Natural killer cell treated with Interleukin-12 subunit alpha and Interleukin-12 subunit beta and Interleukin-15 and Interleukin-18, amount 100 ng/mL, for 72 hours (primary cell): ENCODE data around the gene FHIT. TPM values are rescaled to one million over a fixed set of nuclear protein-coding genes. Genes with fewer than 3 reads are reported as not detected.

Source experiments
- ATAC-seq, 2 donors: fragments of 150-1000 bp; cut with Tn5 transposase in 1 of 2; sonication (Bioruptor Pico), chemical (Tn5 transposase) in 1 of 2; 2 replicates each; pipeline ENCODE4 v1.10.0; 2021
- DNase-seq: peaks from one replicate; pipeline ENCODE4 v3.0.0; 2022; ENCODE audit warnings: low spot score
- H3K27ac Mint-ChIP-seq, 2 donors: 1 replicate in 1 of 2; 2 replicates in 1 of 2; pipeline ENCODE4 v1.8.0; 2022; ENCODE audit warnings: mixed read lengths in 2 of 2, mild to moderate bottlenecking in 1 of 2, moderate library complexity in 1 of 2
- H3K27me3 Mint-ChIP-seq, 2 donors: 1 replicate in 1 of 2; 2 replicates in 1 of 2; pipeline ENCODE4 v1.8.0; 2022; ENCODE audit warnings: mixed read lengths in 2 of 2
- H3K36me3 Mint-ChIP-seq: one replicate; pipeline ENCODE4 v1.8.0; 2022; ENCODE audit warnings: mixed read lengths
- H3K4me1 Mint-ChIP-seq, 2 donors: 1 replicate in 1 of 2; 2 replicates in 1 of 2; pipeline ENCODE4 v1.8.0; 2022; ENCODE audit warnings: low read depth in 2 of 2, mixed read lengths in 2 of 2, mild to moderate bottlenecking in 1 of 2
- H3K4me3 Mint-ChIP-seq: one replicate; pipeline ENCODE4 v1.8.0; 2022; ENCODE audit warnings: mixed read lengths
- H3K9me3 Mint-ChIP-seq: 2 replicates; pipeline ENCODE4 v1.8.0; 2022; ENCODE audit warnings: mixed read lengths
- total RNA-seq, 2 donors: library from RNA; stranded (reverse); gene quantifications; one replicate each; pipeline ENCODE4 v1.2.3, GENCODE V29; 2022

Gene FHIT
- total RNA-seq, 2 donors from 2014 or later, result 2.4 to 3.0 TPM

DNA sequence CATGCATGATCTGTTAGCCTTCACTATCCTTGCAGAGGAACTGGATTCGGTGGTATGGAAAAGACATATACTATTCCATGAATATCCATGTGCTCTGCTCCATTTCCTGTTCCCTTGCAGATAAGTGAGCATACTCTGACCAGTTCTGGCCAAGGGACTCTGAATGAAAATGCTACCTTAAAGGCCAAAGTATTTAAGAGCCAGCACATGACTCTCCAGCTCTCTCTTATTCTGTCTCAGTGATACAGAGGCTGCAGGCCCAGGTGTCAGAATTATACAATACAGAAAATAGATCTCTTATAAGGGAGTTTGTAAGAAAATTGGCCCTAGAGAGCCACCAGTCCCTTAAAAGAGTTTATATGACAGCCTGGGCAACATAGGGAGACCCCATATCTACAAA, 1421.7 kb downstream of the FHIT start:
- no peak overlapping the region for H3K4me3 Mint-ChIP-seq
- no peaks in the 10 kb centered on the region for H3K36me3 Mint-ChIP-seq
- H3K4me1 Mint-ChIP-seq, result no peaks in the 10 kb centered on the region
- H3K27ac Mint-ChIP-seq, result no peak overlapping the region
- ATAC-seq (no peak), DNase-seq (no peak)
- no peaks in the 10 kb centered on the region for H3K9me3 Mint-ChIP-seq
- H3K27me3 Mint-ChIP-seq, result no peaks in the 10 kb centered on the region

DNA sequence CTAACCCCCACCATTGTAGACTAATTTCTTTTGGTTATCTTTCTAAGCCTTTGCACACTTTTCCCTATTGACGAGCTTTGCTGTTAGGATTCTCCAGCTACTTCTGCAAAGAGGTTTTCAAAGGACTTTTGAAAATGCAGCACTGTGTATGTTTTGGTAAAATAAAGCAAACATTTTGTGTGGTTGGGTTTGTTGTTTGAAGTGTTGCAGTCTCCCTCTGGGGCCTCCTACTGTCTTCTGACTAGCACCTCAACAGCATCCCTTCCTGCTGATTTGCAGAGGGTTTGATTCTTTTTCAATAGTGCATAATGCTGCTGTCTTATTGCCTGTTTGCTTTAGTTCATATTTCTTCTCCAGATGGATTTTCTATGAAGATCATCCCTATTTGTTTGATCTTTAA, 1426.4 kb downstream of the FHIT start:
- ATAC-seq, result no peak
- H3K27me3 Mint-ChIP-seq, result no peaks in the 10 kb centered on the region
- no peaks in the 10 kb centered on the region for H3K4me1 Mint-ChIP-seq
- no peak for DNase-seq
- H3K4me3 Mint-ChIP-seq, result no peak overlapping the region
- H3K36me3 Mint-ChIP-seq, result no peaks in the 10 kb centered on the region
- H3K27ac Mint-ChIP-seq, result no peak overlapping the region
- H3K9me3 Mint-ChIP-seq, result no peaks in the 10 kb centered on the region

DNA sequence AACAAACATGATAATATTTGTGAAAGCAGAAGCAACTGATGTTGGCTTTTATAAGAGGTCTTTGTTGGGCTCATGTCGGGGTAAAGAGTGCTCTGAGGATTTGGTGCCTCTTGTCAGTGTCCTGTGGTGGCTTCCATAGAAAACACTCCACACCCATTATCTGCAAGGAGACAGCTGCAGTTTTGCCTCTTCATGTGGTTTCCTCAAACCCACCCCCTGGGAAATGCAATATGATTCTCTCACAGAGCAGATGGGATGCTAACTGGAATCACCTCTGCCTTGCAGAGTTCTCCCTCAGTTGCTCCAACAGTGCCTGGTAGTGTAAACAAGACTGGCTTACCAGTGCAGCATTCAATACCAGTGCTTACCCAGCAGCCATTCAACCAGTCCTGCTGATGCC, 1430.0 kb downstream of the FHIT start:
- Mint-ChIP-seq H3K27ac (no peak overlapping the region), H3K36me3 (no peaks in the 10 kb centered on the region), H3K4me3 (no peak overlapping the region), H3K27me3 (no peaks in the 10 kb centered on the region), H3K9me3 (no peaks in the 10 kb centered on the region), H3K4me1 (no peaks in the 10 kb centered on the region)
- ATAC-seq, result no peak
- DNase-seq, result no peak

DNA sequence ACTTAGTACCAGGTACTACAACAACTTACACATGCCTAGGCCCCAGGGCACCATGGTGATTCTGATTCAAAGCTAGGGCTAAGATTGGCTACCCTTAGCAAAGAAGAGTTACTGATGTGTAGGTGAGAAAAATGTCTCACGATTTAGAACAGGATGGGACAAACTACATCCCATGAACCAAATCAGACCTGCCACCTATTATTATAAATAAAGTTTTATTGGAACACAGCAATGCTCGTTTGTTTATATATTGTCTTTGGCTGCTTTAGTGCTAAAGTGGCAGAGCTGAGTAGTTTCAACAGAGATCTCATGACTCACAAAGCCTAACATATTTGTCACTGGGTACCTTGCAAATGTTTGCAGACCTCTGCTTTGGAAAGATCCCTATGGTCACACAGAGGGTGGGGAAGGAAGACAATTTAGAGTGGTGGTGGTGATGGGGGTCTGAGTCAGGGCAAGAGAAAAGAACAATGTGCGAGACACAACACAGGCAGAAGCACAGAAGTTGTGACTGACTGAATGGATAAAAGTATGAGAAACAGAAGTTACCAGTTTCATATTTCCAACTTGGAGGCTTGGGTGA, 1430.8 kb downstream of the FHIT start:
- Mint-ChIP-seq H3K4me3 (no peak overlapping the region), H3K27ac (no peak overlapping the region), H3K9me3 (no peaks in the 10 kb centered on the region), H3K4me1 (no peaks in the 10 kb centered on the region), H3K36me3 (no peaks in the 10 kb centered on the region), H3K27me3 (no peaks in the 10 kb centered on the region)
- no peak for DNase-seq
- peak in 1 of 2 donors; percentile 36 for ATAC-seq

DNA sequence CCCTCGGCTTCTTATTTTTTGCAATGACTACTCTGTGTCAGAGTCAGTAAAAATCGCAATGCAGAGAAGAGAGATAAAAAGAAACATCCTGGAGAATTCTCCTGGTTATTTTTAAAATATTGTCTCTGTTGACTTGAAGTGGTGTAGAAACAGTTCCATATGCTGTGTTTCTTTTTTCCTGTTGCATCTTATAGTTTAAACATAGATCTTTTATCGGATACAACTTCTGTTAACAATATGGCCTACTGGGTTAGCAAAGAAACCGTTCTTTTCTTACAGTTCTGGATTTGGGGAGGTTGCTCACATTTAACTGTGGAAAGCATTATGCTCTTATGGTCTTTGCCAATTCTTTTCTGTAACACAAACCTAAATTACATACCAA, 1432.3 kb downstream of the FHIT start:
- Mint-ChIP-seq H3K4me1 (no peaks in the 10 kb centered on the region), H3K9me3 (no peaks in the 10 kb centered on the region), H3K4me3 (no peak overlapping the region), H3K27me3 (no peaks in the 10 kb centered on the region), H3K27ac (no peak overlapping the region), H3K36me3 (no peaks in the 10 kb centered on the region)
- ATAC-seq (no peak), DNase-seq (no peak)

DNA sequence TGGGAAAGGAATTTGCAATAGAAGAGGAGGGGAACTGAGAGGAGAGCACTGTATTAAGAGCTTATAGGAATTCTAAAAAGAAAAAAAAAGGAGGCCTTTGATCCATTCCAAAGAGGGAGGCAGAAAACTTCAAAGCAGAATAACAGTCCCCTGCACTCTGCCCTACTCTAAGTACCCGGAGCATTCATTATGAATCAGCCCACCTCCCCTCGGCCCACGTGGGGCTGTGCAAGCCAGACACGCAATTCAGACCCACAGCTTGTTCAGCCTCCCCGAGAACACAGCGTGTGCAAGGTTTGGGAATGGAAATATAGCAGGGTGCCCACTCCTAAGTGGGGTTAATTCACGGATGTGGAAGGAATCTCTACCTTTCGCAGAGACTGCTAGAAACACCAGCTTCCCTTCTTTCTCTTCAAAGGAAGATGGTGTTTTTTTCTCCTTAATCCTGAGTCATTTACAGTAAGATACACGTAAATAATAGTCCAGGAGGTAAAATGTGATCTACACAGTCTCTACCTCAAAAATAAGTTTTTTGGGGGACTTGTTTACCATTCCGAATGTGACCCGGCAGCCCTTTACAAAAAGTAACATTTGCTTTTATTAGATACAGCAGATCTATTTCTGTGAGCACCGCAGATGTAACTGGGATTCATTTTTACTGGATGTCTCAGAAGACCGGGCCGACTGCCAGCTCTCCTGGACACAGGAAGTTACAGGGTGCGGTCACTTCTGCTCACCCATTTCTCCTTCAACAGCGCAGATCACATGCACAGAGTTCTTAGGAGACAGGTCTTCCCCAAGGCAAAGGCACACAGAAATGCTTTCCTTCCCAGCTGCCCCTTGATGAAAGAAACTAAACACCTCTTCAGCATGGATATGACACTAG, 1433.0 kb downstream of the FHIT start:
- Mint-ChIP-seq H3K4me1 (no peaks in the 10 kb centered on the region), H3K36me3 (no peaks in the 10 kb centered on the region), H3K4me3 (no peak overlapping the region), H3K27me3 (no peaks in the 10 kb centered on the region), H3K27ac (no peak overlapping the region), H3K9me3 (no peaks in the 10 kb centered on the region)
- no peak for ATAC-seq
- DNase-seq, result no peak

DNA sequence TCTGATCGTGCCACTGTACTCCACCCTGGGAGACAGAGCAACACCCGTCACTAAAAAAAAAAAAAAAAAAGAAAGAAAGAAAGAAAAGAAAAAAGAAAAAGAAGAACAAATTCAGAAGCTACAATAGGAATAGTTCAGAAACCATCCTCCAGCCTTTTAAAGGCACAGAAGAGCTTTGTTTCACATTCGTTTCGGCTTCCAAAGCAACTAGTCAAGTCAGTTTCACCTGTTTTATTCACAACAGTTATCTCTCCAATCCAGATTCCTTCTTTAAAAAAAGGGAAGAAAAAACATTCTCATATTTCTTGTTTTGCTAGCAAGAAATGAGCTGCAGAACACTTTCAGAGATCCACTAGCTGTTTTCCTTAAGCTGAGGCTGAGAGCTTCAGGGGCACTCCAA, 1433.7 kb downstream of the FHIT start:
- no peak overlapping the region for H3K27ac Mint-ChIP-seq

DNA sequence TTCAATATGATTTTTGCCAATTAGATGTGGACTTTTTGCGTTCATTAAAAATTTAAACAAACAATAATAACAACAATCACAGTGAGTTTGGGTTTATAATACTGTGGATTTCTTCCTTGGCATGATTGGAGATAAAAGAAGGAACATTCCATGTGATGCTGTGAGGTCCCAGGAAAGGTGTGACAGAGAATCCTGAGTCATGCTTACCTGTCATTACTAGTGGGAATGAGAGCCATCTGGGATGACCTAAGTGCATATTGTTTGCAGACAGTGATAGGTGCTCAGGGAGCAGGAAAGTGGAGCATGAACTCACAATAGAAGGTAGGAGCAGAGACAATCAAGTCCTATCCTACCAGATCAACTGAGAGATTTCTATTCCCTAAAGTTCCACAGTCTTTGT, 1434.9 kb downstream of the FHIT start:
- no peaks in the 10 kb centered on the region for H3K36me3 Mint-ChIP-seq

More for the DNA sequence above, 1433.7 kb downstream of the FHIT start:
- Mint-ChIP-seq H3K4me3 (no peak overlapping the region), H3K4me1 (no peaks in the 10 kb centered on the region), H3K9me3 (no peaks in the 10 kb centered on the region), H3K27me3 (no peaks in the 10 kb centered on the region), H3K36me3 (no peaks in the 10 kb centered on the region)
- no peak for DNase-seq
- ATAC-seq, result no peak

DNA sequence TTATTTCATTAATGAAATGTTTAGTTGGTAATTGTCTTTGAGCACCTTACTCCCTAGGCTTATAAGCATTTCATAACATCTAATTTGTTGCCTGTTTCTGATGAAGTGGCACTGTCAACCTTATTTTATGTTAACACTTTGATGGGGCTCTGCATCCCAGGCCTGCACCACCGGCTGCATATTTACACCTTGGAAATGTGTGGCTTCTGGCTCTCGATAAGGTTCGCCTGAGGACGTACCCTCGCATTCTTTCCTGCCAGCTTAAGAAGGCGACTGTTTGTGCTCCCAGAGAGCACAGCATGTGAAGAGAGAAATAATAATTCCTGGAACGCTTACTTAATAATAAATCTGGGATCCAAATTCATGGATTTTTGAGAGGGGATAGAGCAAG, 1438.1 kb downstream of the FHIT start:
- no peak overlapping the region for H3K27ac Mint-ChIP-seq
- ATAC-seq, result no peak
- no peaks in the 10 kb centered on the region for H3K27me3 Mint-ChIP-seq

More for the DNA sequence above, 1434.9 kb downstream of the FHIT start:
- Mint-ChIP-seq H3K4me1 (no peaks in the 10 kb centered on the region), H3K4me3 (no peak overlapping the region), H3K9me3 (no peaks in the 10 kb centered on the region), H3K27me3 (no peaks in the 10 kb centered on the region), H3K27ac (no peak overlapping the region)
- no peak for DNase-seq
- no peak for ATAC-seq

DNA sequence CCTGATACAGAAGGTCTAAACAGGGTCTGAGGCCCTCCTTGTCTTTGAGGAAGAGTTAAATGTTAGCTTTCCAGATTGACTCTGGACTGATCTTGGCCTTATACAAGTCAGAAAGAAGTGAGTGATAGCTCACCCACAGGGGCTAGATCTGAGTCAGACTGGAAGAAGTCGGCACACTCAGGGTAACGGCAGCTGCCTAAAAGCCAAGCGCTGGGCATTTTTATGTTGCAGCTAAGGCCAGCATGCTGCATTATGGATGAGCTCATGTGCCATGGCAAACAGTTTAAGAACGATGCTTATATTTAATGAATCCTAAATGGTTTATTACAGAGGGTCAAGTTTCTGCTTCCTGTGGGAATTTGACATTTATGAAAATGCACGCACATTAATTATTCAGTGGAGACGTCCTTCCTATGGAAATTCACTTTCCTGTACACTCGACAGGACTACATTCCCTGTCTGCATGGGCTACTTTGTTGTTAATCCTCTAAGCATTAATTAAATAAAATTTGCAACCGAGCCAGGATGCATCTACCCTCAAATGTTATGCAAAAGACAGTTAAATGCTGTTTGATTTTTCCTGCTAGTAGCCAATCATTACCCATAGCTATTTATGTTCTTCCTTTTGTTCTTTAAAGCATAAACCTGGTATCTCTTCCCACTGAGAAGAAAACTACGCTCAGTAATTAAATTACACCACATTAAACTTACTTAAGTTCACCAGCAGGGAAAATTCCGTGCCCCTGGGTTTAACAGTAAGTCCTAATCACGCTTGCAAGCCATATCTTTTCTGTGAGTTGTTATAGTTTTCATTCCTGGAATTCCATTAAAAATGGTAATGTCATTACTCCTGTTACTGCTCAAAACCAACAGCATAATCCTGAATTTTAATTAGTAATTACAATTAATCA, 1438.8 kb downstream of the FHIT start:
- no peak for ATAC-seq
- H3K4me1 Mint-ChIP-seq, result no peaks in the 10 kb centered on the region
- H3K27ac Mint-ChIP-seq, result no peak overlapping the region
- no peak overlapping the region for H3K4me3 Mint-ChIP-seq
- no peaks in the 10 kb centered on the region for H3K27me3 Mint-ChIP-seq
- H3K36me3 Mint-ChIP-seq, result no peaks in the 10 kb centered on the region
- DNase-seq, result no peak
- no peaks in the 10 kb centered on the region for H3K9me3 Mint-ChIP-seq

More for the DNA sequence above, 1438.1 kb downstream of the FHIT start:
- H3K9me3 Mint-ChIP-seq, result no peaks in the 10 kb centered on the region
- no peaks in the 10 kb centered on the region for H3K36me3 Mint-ChIP-seq
- no peak overlapping the region for H3K4me3 Mint-ChIP-seq
- no peaks in the 10 kb centered on the region for H3K4me1 Mint-ChIP-seq
- DNase-seq, result no peak

DNA sequence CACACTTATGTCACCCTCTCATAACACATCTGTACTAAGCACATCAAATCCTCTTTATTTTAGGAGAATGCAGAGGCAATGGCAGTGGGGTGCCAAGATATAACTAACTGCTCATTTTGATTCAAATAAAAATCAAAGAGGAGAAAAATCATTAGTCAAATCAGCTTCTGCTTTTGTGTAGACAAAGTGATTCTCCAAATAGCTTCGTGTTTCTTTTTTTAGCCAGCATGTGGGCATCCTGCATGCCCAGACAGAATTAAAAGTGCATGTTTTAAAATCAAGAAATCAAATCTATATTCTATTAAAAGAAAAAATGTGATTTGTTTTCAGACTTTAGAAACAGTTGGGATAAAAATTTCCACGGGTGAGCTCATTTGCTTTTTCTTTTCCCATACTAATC, 1440.1 kb downstream of the FHIT start:
- no peaks in the 10 kb centered on the region for H3K27me3 Mint-ChIP-seq
- no peak overlapping the region for H3K4me3 Mint-ChIP-seq
- no peaks in the 10 kb centered on the region for H3K4me1 Mint-ChIP-seq
- ATAC-seq, result no peak
- no peaks in the 10 kb centered on the region for H3K9me3 Mint-ChIP-seq
- H3K27ac Mint-ChIP-seq, result no peak overlapping the region
- DNase-seq, result no peak
- H3K36me3 Mint-ChIP-seq, result no peaks in the 10 kb centered on the region

DNA sequence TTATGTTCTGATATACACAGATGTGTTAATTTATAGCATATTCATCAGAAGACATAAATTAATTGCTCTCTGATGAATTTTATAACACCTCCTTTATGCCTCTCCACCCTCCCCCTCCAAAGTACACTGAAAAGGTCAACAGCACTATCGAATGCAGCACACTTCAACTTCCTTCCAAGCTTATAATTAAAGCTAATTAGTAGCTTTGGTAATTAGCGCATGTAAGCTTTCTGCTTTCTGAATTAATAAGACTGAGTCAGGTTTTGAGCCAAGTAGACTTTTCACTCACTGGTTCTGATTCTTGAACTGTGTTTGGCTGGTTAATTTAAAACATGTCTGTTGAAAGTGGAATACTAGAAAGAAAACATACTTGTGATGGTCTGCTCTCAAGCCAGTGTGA, 1440.6 kb downstream of the FHIT start:
- H3K36me3 Mint-ChIP-seq, result no peaks in the 10 kb centered on the region
- no peak overlapping the region for H3K4me3 Mint-ChIP-seq
- H3K27me3 Mint-ChIP-seq, result no peaks in the 10 kb centered on the region
- ATAC-seq (no peak), DNase-seq (no peak)
- H3K9me3 Mint-ChIP-seq, result no peaks in the 10 kb centered on the region
- H3K27ac Mint-ChIP-seq, result no peak overlapping the region
- no peaks in the 10 kb centered on the region for H3K4me1 Mint-ChIP-seq

DNA sequence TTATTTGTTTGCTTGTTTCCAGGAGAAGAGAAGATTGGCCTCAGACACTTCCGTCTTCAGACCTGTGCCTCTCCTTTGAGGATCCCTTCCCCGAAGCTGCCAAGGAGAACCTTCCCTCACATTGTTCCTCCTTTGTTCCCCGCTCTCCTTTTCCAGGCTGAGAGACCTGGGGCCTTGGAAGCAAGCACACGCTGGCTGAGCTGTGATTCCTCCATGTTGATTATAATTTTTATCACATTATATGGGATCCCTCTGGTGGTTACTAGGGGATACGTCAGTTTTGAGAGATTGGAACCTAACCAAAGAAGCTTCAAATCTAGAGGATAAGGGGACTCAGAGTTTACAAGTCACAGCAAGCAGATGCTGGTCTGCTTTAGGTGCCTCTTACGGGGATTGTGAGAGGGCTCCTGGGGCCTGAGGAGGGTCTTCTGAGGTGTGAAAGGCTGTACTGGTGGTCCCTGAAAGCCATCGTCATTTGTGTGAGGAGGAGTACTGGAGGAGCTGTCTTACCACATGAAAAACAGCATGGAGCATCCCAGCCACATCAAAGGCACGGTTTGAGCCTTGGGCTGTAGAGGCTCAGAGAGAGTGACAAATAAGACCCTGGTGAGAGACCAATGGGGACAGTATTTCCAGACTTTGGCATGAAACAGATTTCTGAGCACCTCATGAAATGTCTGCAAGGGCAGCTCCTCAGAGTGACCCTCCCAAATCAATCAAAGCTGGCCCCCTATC, 1441.4 kb downstream of the FHIT start:
- Mint-ChIP-seq H3K4me1 (no peaks in the 10 kb centered on the region), H3K27me3 (no peaks in the 10 kb centered on the region), H3K9me3 (no peaks in the 10 kb centered on the region), H3K4me3 (no peak overlapping the region), H3K27ac (no peak overlapping the region), H3K36me3 (no peaks in the 10 kb centered on the region)
- DNase-seq (no peak), ATAC-seq (no peak)
